NCI-H2171 (cell line): Measurements from ENCODE around the gene OR10AD1.
"Not testable (repeated sequence)": the region's sequence is repeated elsewhere in the genome, so short reads cannot be mapped to it uniquely, and the experiment has no call there.

ENCODE experiments used
- DNase-seq: peaks from one replicate; lab custom pipeline; 2025; lab: John Stamatoyannopoulos, UW

Gene OR10AD1

GRCh38 chr12:48160046-48160445, 43.0 kb downstream of the OR10AD1 start:
- no peak for DNase-seq

GRCh38 chr12:48157889-48158370, 45.2 kb downstream of the OR10AD1 start:
- DNase-seq = no peak

- peak; percentile 94 for DNase-seq
Measured at GRCh38 chr12:48157018-48157888, 45.8 kb downstream of the OR10AD1 start, which contains the start of gene ASB8. ASB8 (minus strand) TSS chr12:48157515; CDS start chr12:48153496, 4,019 bp downstream.

GRCh38 chr12:48156652-48157017, 46.5 kb downstream of the OR10AD1 start:
- DNase-seq = no peak

GRCh38 chr12:48155786-48156185, 47.3 kb downstream of the OR10AD1 start:
- DNase-seq = not testable (repeated sequence)
